GM12875 (cell line): Measurements from ENCODE around the gene SLC39A11.

Experiments
- H3K4me3 ChIP-seq: one replicate; pipeline ENCODE4 v1.5.1; 2011; ENCODE audit warnings: low read depth, low read length, control low read depth
- CTCF ChIP-seq: IDR thresholded peaks from 2 replicates; pipeline ENCODE4 v1.5.1; 2011; ENCODE audit warnings: low read depth, mild to moderate bottlenecking, control low read depth, inconsistent platforms, low read length, moderate library complexity, borderline replicate concordance; ENCODE audit not compliant: insufficient read depth

The SLC39A11 gene

DNA sequence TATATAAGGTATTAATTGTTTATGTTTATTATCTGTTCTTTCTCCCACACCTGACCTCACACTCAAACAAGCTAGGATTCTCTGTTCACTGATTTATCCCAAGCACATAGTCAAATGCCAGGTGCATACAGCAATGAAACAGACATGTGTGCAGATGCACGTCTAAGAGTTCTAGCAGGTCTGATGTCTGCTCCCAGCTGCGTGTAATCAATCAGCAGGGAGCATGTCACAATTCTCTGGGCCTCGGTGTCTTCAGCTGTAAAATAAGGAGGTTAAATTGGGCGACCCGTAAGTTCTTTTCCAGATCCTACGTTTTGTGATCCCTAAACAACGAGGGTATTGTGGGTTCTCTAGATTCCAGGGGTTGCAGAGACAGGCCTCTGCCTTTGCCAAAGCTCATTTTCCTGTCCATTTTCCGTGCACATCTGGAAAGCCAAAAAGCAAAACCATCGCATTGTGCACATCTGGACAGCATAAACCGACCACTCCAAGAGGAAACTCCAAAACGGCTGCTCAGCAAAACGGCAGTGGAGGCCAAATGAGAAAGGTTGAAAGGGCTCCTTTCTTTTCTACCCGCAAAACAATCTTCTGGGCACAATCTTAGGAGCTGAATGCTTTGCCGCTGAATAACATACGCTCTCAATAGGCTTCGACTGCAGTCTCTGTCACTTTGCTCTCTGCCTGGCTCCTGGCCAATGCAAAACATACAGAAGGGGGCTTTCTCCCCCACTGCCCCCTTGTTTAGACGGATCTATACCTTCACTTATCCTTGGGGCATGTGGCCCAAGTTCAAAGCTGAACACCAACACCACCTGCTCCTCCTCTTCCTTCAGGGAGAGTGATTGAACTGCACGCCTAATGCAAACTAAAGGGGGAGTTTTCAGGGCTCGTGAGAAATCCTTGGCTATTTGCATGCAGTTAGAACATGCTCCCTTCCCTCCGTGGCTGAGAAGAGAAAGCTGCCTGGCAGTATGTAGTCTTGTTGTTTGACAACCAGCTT, 426.3 kb downstream of the SLC39A11 start:
- TF ChIP-seq CTCF: no peak
- H3K4me3 ChIP-seq: no peak overlapping the region

GRCh38 chr17:72662827-72663190, 429.7 kb downstream of the SLC39A11 start:
- no peak for TF ChIP-seq CTCF
- H3K4me3 ChIP-seq: no peak overlapping the region

GRCh38 chr17:72661945-72662826, 430.3 kb downstream of the SLC39A11 start:
- H3K4me3 ChIP-seq: no peak overlapping the region
- TF ChIP-seq CTCF: no peak

- TF ChIP-seq CTCF: no peak
- no peak overlapping the region for H3K4me3 ChIP-seq
These were observed 431.2 kb downstream of the SLC39A11 start for GRCh38 chr17:72661116-72661944.

- H3K4me3 ChIP-seq: no peak overlapping the region
- no peak for TF ChIP-seq CTCF
These were observed 432.0 kb downstream of the SLC39A11 start for GRCh38 chr17:72660274-72661115.

- TF ChIP-seq CTCF: no peak
- no peak overlapping the region for H3K4me3 ChIP-seq
These were observed 432.7 kb downstream of the SLC39A11 start for GRCh38 chr17:72659811-72660210.
